AG04450 (cell line): ENCODE data around the gene NLN. TPM values are rescaled to one million over a fixed set of nuclear protein-coding genes. Genes with fewer than 3 reads are reported as not detected.

Experiments
- CTCF ChIA-PET: fragments of 300-600, 350-600 bp; formaldehyde crosslinking; extraction: SDS; loops from one replicate; lab custom pipeline; 2022; ENCODE audit warnings: antibody characterized with exemption, inconsistent platforms; lab: Charles Lee
- POLR2A ChIA-PET: fragments of 350-600 bp; formaldehyde crosslinking; extraction: SDS; loops from one replicate; lab custom pipeline; 2021; ENCODE audit warnings: antibody characterized with exemption, inconsistent platforms; lab: Yijun Ruan, JAX
- DNase-seq: peaks from one replicate; pipeline ENCODE4 v3.0.0-alpha.2; 2011; ENCODE audit warnings: low read depth, low spot score
- H3K27ac ChIP-seq: one replicate; pipeline ENCODE4 v1.5.1; 2012; ENCODE audit warnings: low read depth, low read length, control low read depth
- H3K27me3 ChIP-seq: one replicate; pipeline ENCODE4 v1.6.0; 2012; ENCODE audit warnings: low read length; ENCODE audit not compliant: control insufficient read depth, insufficient read depth
- H3K4me3 ChIP-seq: 2 replicates; pipeline ENCODE4 v1.5.1; 2011; ENCODE audit warnings: mild to moderate bottlenecking, low read depth, low read length, control low read depth
- H3K9me3 ChIP-seq: 2 replicates; pipeline ENCODE4 v1.5.1; 2012; ENCODE audit warnings: low read length; ENCODE audit not compliant: control insufficient read depth, insufficient read depth
- CTCF ChIP-seq: IDR thresholded peaks from 2 replicates; pipeline ENCODE4 v1.5.1; 2011; ENCODE audit warnings: low read depth, low read length, control low read depth, inconsistent platforms
- polyA plus RNA-seq: library from polyadenylated mRNA; depleted of rRNA; stranded (reverse); fragments of >200 nt; gene quantifications from 2 replicates; pipeline ENCODE4 v1.2.3, GENCODE V29; 2011

The NLN gene
- polyA plus RNA-seq, 1 experiment, result 28.8 TPM

GRCh38 chr5:65721050-65721719 lies 820 bp upstream of the NLN start:
- CTCF ChIA-PET, result interaction anchor here (0.9 to 1.2 kb wide), 2 partner anchors 12 to 20 kb away, joined by 3 read pairs; no protein-coding TSS in a partner anchor
- no peak for TF ChIP-seq CTCF
- peak; percentile 51 for DNase-seq

GRCh38 chr5:65722575-65723403 lies 784 bp downstream of the NLN start:
- Histone ChIP-seq H3K4me3 (peak overlapping the region; percentile 89), H3K9me3 (no peaks in the 10 kb centered on the region; the same call in 1 of the 2 replicates), H3K27me3 (no peaks in the 10 kb centered on the region), H3K27ac (peak overlapping the region; percentile 69)
- ChIA-PET CTCF (interaction anchor here (0.5 to 1.6 kb wide), 2 partner anchors 20 to 204 kb away, joined by 3 to 9 read pairs; partner anchors contain the start of gene ERBIN), POLR2A (interaction anchor here (0.6 to 1.0 kb wide), 4 partner anchors 145 to 241 kb away, joined by 3 to 4 read pairs (median 3); no protein-coding TSS in a partner anchor)
- no peak for DNase-seq
- TF ChIP-seq CTCF, result no peak

More at GRCh38 chr5:65721050-65721719, 820 bp upstream of the NLN start:
- H3K9me3 ChIP-seq, result no peaks in the 10 kb centered on the region; the same call in 1 of the 2 replicates
- peak overlapping the region; percentile 53 for H3K27ac ChIP-seq
- POLR2A ChIA-PET, result interaction anchor here (0.7 to 1.2 kb wide), 4 partner anchors 22 to 206 kb away, joined by 3 to 4 read pairs (median 3); partner anchors contain the start of gene ERBIN
- H3K27me3 ChIP-seq, result no peaks in the 10 kb centered on the region
- H3K4me3 ChIP-seq, result peak overlapping the region; percentile 89

- Histone ChIP-seq H3K27ac (no peak overlapping the region), H3K9me3 (no peaks in the 10 kb centered on the region), H3K27me3 (no peaks in the 10 kb centered on the region), H3K4me3 (no peak overlapping the region)
- CTCF ChIA-PET, result interaction anchor here (0.7 to 1.0 kb wide), 2 partner anchors 13 to 417 kb away, joined by 3 read pairs; no protein-coding TSS in a partner anchor
- no peak for DNase-seq
- POLR2A ChIA-PET, result interaction anchor here (0.5 kb wide), 1 partner anchor 261 kb away, joined by 4 read pairs; no protein-coding TSS in a partner anchor
- TF ChIP-seq CTCF, result no peak
Observed at GRCh38 chr5:65727491-65728156, 5.6 kb downstream of the NLN start.

- H3K9me3 ChIP-seq, result no peaks in the 10 kb centered on the region
- ChIA-PET POLR2A (interaction anchor here (0.5 kb wide), 1 partner anchor 260 kb away, joined by 4 read pairs; no protein-coding TSS in a partner anchor), CTCF (interaction anchor here (0.7 to 1.0 kb wide), 2 partner anchors 13 to 416 kb away, joined by 3 read pairs; no protein-coding TSS in a partner anchor)
- no peaks in the 10 kb centered on the region for H3K27me3 ChIP-seq
- no peak for DNase-seq
- TF ChIP-seq CTCF, result no peak
- H3K4me3 ChIP-seq, result no peak overlapping the region
- H3K27ac ChIP-seq, result no peak overlapping the region
Observed at GRCh38 chr5:65728218-65728617, 6.2 kb downstream of the NLN start.
